HCT116 (cell line): Measurements from ENCODE around the gene TMEM94.

Experiments used
- CTCF ChIP-seq, 3 experiments: fragments of 200-600 bp in 1 of 3; sonication (generic) in 1 of 3; IDR thresholded peaks in 2 of 3; conservative IDR thresholded peaks in 1 of 3; 2 replicates each; pipeline ENCODE4 v1.5.1; 2012 to 2017; ENCODE audit warnings: low read depth in 2 of 3, low read length in 2 of 3, antibody characterized with exemption in 1 of 3, borderline replicate concordance in 1 of 3, control low read depth in 1 of 3, mild to moderate bottlenecking in 1 of 3, mixed read lengths in 1 of 3, mixed run types in 1 of 3, moderate library complexity in 1 of 3; ENCODE audit not compliant: insufficient read depth in 1 of 3
- EZH2 ChIP-seq: fragments of 200-600 bp; sonication (generic); IDR thresholded peaks from 2 replicates; pipeline ENCODE4 v1.6.1; 2017; ENCODE audit warnings: antibody characterized with exemption, mixed run types
- EZH2phosphoT487 ChIP-seq: fragments of 200-600 bp; IDR thresholded peaks from 2 replicates; pipeline ENCODE4 v1.6.1; 2018; ENCODE audit warnings: antibody characterized with exemption, borderline replicate concordance
- RAD21 ChIP-seq: IDR thresholded peaks from 2 replicates; pipeline ENCODE4 v1.6.1; 2012; ENCODE audit warnings: low read depth, mild to moderate bottlenecking
- REST ChIP-seq: IDR thresholded peaks from 2 replicates; pipeline ENCODE4 v1.6.1; 2012; ENCODE audit warnings: low read depth
- ZNF274 ChIP-seq: fragments of 200-500 bp; sonication (Bioruptor generic); IDR thresholded peaks from 2 replicates; pipeline ENCODE4 v1.6.1; 2014; ENCODE audit warnings: mild to moderate bottlenecking, low read depth, low read length, inconsistent platforms

- no peak for TF ChIP-seq ZNF274
- TF ChIP-seq CTCF (IDR thresholded peaks at IDR 0.05 in 2 of 3, conservative IDR thresholded peaks at IDR 0.05 in 1 of 3; ENCODE audit: borderline replicate concordance in 1 of 3, insufficient read depth in 1 of 3, low read depth in 2 of 3, low read length in 2 of 3), result no peak
- TF ChIP-seq EZH2, result no peak
- no peak for TF ChIP-seq RAD21
- no peak for TF ChIP-seq REST
- TF ChIP-seq EZH2phosphoT487, result no peak
Observed at GRCh38 chr17:75498039-75498725, 41.7 kb downstream of the TMEM94 start.
